ENCODE measurements around the gene SEC62. TPM values are rescaled to one million over a fixed set of nuclear protein-coding genes. Genes with fewer than 3 reads are reported as not detected.

The SEC62 gene
- total RNA-seq, 3 donors from 2014 or later, result 55.1 to 101 (median 56.1) TPM

GRCh38 chr3:169984292-169984691 is 17.7 kb downstream of the SEC62 start:
- no peak for TF ChIP-seq POLR2AphosphoS5 (IDR thresholded peaks at IDR 0.05)
- no peak for TF ChIP-seq CTCF (IDR thresholded peaks at IDR 0.05)
- no peak for TF ChIP-seq POLR2A (IDR thresholded peaks at IDR 0.05)
- Histone ChIP-seq H3K9me3 (no peaks in the 10 kb centered on the region), H3K4me3 (no peak overlapping the region), H3K27me3 (no peaks in the 10 kb centered on the region), H3K4me1 (no peaks in the 10 kb centered on the region), H3K36me3 (peaks cover 24% of the 10 kb centered on the region), H3K27ac (no peak overlapping the region)
- DNase-seq (ENCODE audit: low spot score in 2 of 2), result no peak
- intact Hi-C loops (cut with DNase I; ENCODE audit: low total_unique reads), result no loop called here

GRCh38 chr3:169990431-169990830 is 23.8 kb downstream of the SEC62 start:
- TF ChIP-seq CTCF (IDR thresholded peaks at IDR 0.05), result no peak
- TF ChIP-seq POLR2AphosphoS5 (IDR thresholded peaks at IDR 0.05), result no peak
- no peak for TF ChIP-seq POLR2A (IDR thresholded peaks at IDR 0.05)
- intact Hi-C loops (cut with DNase I; ENCODE audit: low total_unique reads), result no loop called here
- no peaks in the 10 kb centered on the region for H3K27me3 ChIP-seq
- H3K27ac ChIP-seq, result no peak overlapping the region
- no peak for DNase-seq (ENCODE audit: low spot score in 2 of 2)
- H3K4me1 ChIP-seq, result no peaks in the 10 kb centered on the region
- H3K9me3 ChIP-seq, result no peaks in the 10 kb centered on the region
- no peak overlapping the region for H3K4me3 ChIP-seq
- H3K36me3 ChIP-seq, result peaks cover 14% of the 10 kb centered on the region

GRCh38 chr3:169992156-169992555 is 25.5 kb downstream of the SEC62 start:
- Histone ChIP-seq H3K4me3 (no peak overlapping the region), H3K27ac (no peak overlapping the region), H3K9me3 (no peaks in the 10 kb centered on the region), H3K27me3 (no peaks in the 10 kb centered on the region), H3K4me1 (no peaks in the 10 kb centered on the region), H3K36me3 (peaks cover 8% of the 10 kb centered on the region)
- DNase-seq (ENCODE audit: low spot score in 2 of 2), result no peak
- intact Hi-C loops (cut with DNase I; ENCODE audit: low total_unique reads), result no loop called here
- TF ChIP-seq POLR2AphosphoS5 (IDR thresholded peaks at IDR 0.05) (no peak), POLR2A (IDR thresholded peaks at IDR 0.05) (no peak), CTCF (IDR thresholded peaks at IDR 0.05) (no peak)

- Histone ChIP-seq H3K27ac (no peak overlapping the region), H3K9me3 (no peaks in the 10 kb centered on the region), H3K27me3 (no peaks in the 10 kb centered on the region), H3K4me1 (no peaks in the 10 kb centered on the region), H3K4me3 (no peak overlapping the region), H3K36me3 (peaks cover 4% of the 10 kb centered on the region)
- intact Hi-C loops (cut with DNase I; ENCODE audit: low total_unique reads), result no loop called here
- DNase-seq (ENCODE audit: low spot score in 2 of 2), result no peak
- TF ChIP-seq POLR2A (IDR thresholded peaks at IDR 0.05), result no peak
- no peak for TF ChIP-seq POLR2AphosphoS5 (IDR thresholded peaks at IDR 0.05)
- no peak for TF ChIP-seq CTCF (IDR thresholded peaks at IDR 0.05)
These were observed 26.2 kb downstream of the SEC62 start for GRCh38 chr3:169992781-169993180.

- H3K36me3 ChIP-seq, result no peaks in the 10 kb centered on the region
- H3K27me3 ChIP-seq, result no peaks in the 10 kb centered on the region
- no peak overlapping the region for H3K4me3 ChIP-seq
- no peaks in the 10 kb centered on the region for H3K9me3 ChIP-seq
- TF ChIP-seq POLR2AphosphoS5 (IDR thresholded peaks at IDR 0.05) (no peak), CTCF (IDR thresholded peaks at IDR 0.05) (no peak), POLR2A (IDR thresholded peaks at IDR 0.05) (no peak)
- no peak for DNase-seq (ENCODE audit: low spot score in 2 of 2)
- no peak overlapping the region for H3K27ac ChIP-seq
- intact Hi-C loops (cut with DNase I; ENCODE audit: low total_unique reads), result no loop called here
- no peaks in the 10 kb centered on the region for H3K4me1 ChIP-seq
These were observed 27.2 kb downstream of the SEC62 start for GRCh38 chr3:169993761-169994160.

All from breast epithelium (tissue), 4 donors.